HepG2 (cell line): ENCODE results near the gene ST3GAL2. TPM values are rescaled to one million over a fixed set of nuclear protein-coding genes. Genes with fewer than 3 reads are reported as not detected.
A peak's percentile ranks its signal among the peaks of the same experiment; 100 is the strongest.

Experiments
- DNMT1 ChIP-seq: sonication (generic); formaldehyde crosslinking; IDR thresholded peaks from 2 replicates; pipeline ENCODE4 v1.5.1; 2020; ENCODE audit warnings: mild to moderate bottlenecking, missing genetic modification reagents
- FOXM1 ChIP-seq: sonication (generic); formaldehyde crosslinking; IDR thresholded peaks from 2 replicates; pipeline ENCODE4 v1.5.0; 2020; ENCODE audit warnings: missing genetic modification reagents
- HNRNPK ChIP-seq: fragments of 200-400 bp; formaldehyde crosslinking; IDR thresholded peaks from 2 replicates; pipeline ENCODE4 v1.6.1; 2018; ENCODE audit warnings: low read length, low read depth, moderate library complexity, mild to moderate bottlenecking; ENCODE audit not compliant: poor library complexity, severe bottlenecking
- HOXD1 ChIP-seq: sonication (generic); formaldehyde crosslinking; IDR thresholded peaks from 2 replicates; pipeline ENCODE4 v1.5.0; 2020; ENCODE audit warnings: missing genetic modification reagents
- ISX ChIP-seq: sonication (generic); formaldehyde crosslinking; conservative IDR thresholded peaks from 2 replicates; pipeline ENCODE4 v1.5.0; 2020; ENCODE audit warnings: missing genetic modification reagents
- KLF15 ChIP-seq: sonication (generic); formaldehyde crosslinking; IDR thresholded peaks from 2 replicates; pipeline ENCODE4 v1.8.1; 2023; ENCODE audit warnings: borderline replicate concordance, mild to moderate bottlenecking, inconsistent platforms, missing genetic modification reagents, mixed read lengths
- KLF16 ChIP-seq, 2 experiments: sonication (generic) in 1 of 2; formaldehyde crosslinking in 1 of 2; IDR thresholded peaks; 2 replicates each; pipeline versions ENCODE4 v1.6.1 to v1.8.0; 2016 to 2023; ENCODE audit warnings: missing genetic modification reagents in 2 of 2, missing compliant biosample characterization in 1 of 2
- PHF21A ChIP-seq: sonication (generic); formaldehyde crosslinking; IDR thresholded peaks from 2 replicates; pipeline ENCODE4 v1.5.0; 2020; ENCODE audit warnings: mild to moderate bottlenecking, missing genetic modification reagents
- SP1 ChIP-seq, 2 experiments: fragments of 450-650 bp in 1 of 2; sonication (generic) in 1 of 2; formaldehyde crosslinking in 1 of 2; IDR thresholded peaks; 2 replicates each; pipeline versions ENCODE4 v1.4.0 to v1.6.1; 2016 to 2020; ENCODE audit warnings: missing genetic modification reagents in 1 of 2
- SRSF4 ChIP-seq: fragments of 200-400 bp; formaldehyde crosslinking; IDR thresholded peaks from one replicate; pipeline ENCODE4 v1.6.1; 2018; ENCODE audit warnings: mild to moderate bottlenecking, low read depth, low read length, moderate library complexity; ENCODE audit not compliant: poor library complexity, severe bottlenecking
- TBL1XR1 ChIP-seq: fragments of 150-350 bp; IDR thresholded peaks from 2 replicates; pipeline ENCODE4 v1.6.1; 2014; ENCODE audit warnings: borderline replicate concordance, low read length; ENCODE audit not compliant: partially characterized antibody
- TOPORS ChIP-seq: sonication (generic); formaldehyde crosslinking; IDR thresholded peaks from 2 replicates; pipeline ENCODE4 v1.8.0; 2023; ENCODE audit warnings: mild to moderate bottlenecking, missing genetic modification reagents
- ZFX ChIP-seq: sonication (generic); formaldehyde crosslinking; IDR thresholded peaks from 2 replicates; pipeline ENCODE4 v1.4.0; 2020; ENCODE audit warnings: mild to moderate bottlenecking, low read depth, missing genetic modification reagents, moderate library complexity
- ZNF180 ChIP-seq: sonication (generic); formaldehyde crosslinking; IDR thresholded peaks from 2 replicates; pipeline ENCODE4 v1.4.0; 2020; ENCODE audit warnings: low read depth, missing genetic modification reagents, borderline replicate concordance
- ZNF264 ChIP-seq: sonication (generic); formaldehyde crosslinking; IDR thresholded peaks from 2 replicates; pipeline ENCODE4 v1.4.0; 2020; ENCODE audit warnings: missing genetic modification reagents
- ZNF331 ChIP-seq: sonication (generic); formaldehyde crosslinking; IDR thresholded peaks from 2 replicates; pipeline ENCODE4 v1.4.0; 2020; ENCODE audit warnings: missing genetic modification reagents
- ZNF496 ChIP-seq: sonication (generic); formaldehyde crosslinking; IDR thresholded peaks from 2 replicates; pipeline ENCODE4 v1.8.1; 2023; ENCODE audit warnings: mild to moderate bottlenecking, moderate library complexity, missing genetic modification reagents; ENCODE audit not compliant: insufficient replicate concordance
- ZNF674 ChIP-seq: sonication (generic); formaldehyde crosslinking; IDR thresholded peaks from 2 replicates; pipeline ENCODE4 v1.5.0; 2020; ENCODE audit warnings: low read depth, mild to moderate bottlenecking, missing genetic modification reagents
- ZNF678 ChIP-seq: sonication (generic); formaldehyde crosslinking; IDR thresholded peaks from 2 replicates; pipeline ENCODE4 v1.4.0; 2020; ENCODE audit warnings: mild to moderate bottlenecking, missing genetic modification reagents
- ZNF713 ChIP-seq: sonication (generic); formaldehyde crosslinking; IDR thresholded peaks from 2 replicates; pipeline ENCODE4 v1.4.0; 2020; ENCODE audit warnings: mild to moderate bottlenecking, missing genetic modification reagents
- ZNF75D ChIP-seq: sonication (generic); formaldehyde crosslinking; IDR thresholded peaks from 2 replicates; pipeline ENCODE4 v1.8.1; 2023; ENCODE audit warnings: missing genetic modification reagents, mild to moderate bottlenecking, borderline replicate concordance
- ZSCAN9 ChIP-seq: IDR thresholded peaks from 2 replicates; pipeline ENCODE4 v1.6.1; 2016; ENCODE audit warnings: borderline replicate concordance
- polyA plus RNA-seq, 8 experiments: library from polyadenylated mRNA; depleted of rRNA in 3 of 8; stranded (reverse) in 7 of 8; unstranded in 1 of 8; fragments of >200 nt; fragmentation: Illumina TruSeq in 4 of 8; extraction: Trizol in 4 of 8; gene quantifications; 2 replicates each; pipeline versions ENCODE4 v1.2.1 to v1.2.3, GENCODE V29; 2011 to 2016; ENCODE audit warnings: low read depth in 4 of 8, missing spikeins in 1 of 8, mixed read lengths in 1 of 8; ENCODE audit not compliant: insufficient read depth in 1 of 8
- total RNA-seq, 5 experiments: library from RNA; depleted of rRNA; stranded (reverse); fragments of >200 nt; fragmentation: Illumina TruSeq; extraction: Trizol; gene quantifications; 2 replicates each; pipeline ENCODE4 v1.2.3, GENCODE V29; 2016; ENCODE audit warnings: low read depth in 1 of 5
- TF ChIP-seq, protein P1 (sequence below): sonication (generic); formaldehyde crosslinking; conservative IDR thresholded peaks from 2 replicates; pipeline ENCODE4 v1.4.0; 2020; ENCODE audit warnings: mild to moderate bottlenecking, missing genetic modification reagents, moderate library complexity
- TF ChIP-seq, protein P2 (sequence below): sonication (generic); formaldehyde crosslinking; conservative IDR thresholded peaks from 2 replicates; pipeline ENCODE4 v1.4.0; 2020; ENCODE audit warnings: missing genetic modification reagents

ST3GAL2 gene
- total and polyA plus RNA-seq, 2 of the 13 experiments (the other 11 are each of a cell fraction or from before 2014, with no cell fraction given) = 16.3 to 24.9 TPM

DNA sequence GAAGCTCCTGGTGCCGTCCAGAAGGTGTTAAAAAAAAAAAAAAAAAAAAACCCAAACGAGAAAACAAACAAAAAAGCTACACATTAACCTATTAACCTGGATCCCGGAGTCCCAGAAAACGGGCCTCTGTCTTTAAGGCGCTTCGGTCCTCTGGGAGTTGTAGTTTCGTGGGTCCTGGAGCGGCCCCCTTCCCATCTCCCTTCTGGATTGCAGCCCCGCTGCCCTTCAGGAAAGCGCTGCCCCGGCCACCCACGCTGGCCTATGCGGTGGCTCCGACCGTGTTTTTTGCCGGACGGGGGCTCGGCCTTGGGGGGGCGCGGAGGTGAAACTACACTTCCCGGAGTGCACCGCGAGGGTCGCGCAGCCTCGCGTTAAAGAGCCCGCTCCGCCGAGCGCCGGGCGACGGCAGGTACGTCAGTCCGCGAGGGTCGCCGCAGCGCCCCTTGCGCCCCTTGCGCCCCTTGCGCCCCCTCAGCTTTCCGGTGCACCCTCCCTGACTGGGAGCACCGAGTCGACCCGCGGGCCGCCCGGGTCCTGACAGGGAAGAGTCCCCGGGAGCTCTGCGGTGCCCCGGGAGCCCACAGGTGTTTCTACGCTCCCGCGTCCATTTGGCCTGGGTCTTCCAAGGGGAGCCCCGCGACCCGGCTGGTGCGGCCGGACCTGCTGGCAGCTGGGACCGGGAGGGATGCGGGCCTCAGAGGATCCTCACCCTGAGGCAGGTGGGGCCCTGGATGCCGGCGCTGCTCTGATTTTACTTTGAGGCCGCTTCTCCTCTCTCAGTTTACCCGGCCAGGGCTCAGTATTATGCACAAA is 15.5 kb upstream of the ST3GAL2 start, which contains the start of gene FCSK (continued):
- TF ChIP-seq ISX (CRISPR knock-in tag) = peak; percentile 98
- TF ChIP-seq ZNF331 = peak; percentile 59; the same call in 1 of the 2 replicates
- TF ChIP-seq, protein P1, sequence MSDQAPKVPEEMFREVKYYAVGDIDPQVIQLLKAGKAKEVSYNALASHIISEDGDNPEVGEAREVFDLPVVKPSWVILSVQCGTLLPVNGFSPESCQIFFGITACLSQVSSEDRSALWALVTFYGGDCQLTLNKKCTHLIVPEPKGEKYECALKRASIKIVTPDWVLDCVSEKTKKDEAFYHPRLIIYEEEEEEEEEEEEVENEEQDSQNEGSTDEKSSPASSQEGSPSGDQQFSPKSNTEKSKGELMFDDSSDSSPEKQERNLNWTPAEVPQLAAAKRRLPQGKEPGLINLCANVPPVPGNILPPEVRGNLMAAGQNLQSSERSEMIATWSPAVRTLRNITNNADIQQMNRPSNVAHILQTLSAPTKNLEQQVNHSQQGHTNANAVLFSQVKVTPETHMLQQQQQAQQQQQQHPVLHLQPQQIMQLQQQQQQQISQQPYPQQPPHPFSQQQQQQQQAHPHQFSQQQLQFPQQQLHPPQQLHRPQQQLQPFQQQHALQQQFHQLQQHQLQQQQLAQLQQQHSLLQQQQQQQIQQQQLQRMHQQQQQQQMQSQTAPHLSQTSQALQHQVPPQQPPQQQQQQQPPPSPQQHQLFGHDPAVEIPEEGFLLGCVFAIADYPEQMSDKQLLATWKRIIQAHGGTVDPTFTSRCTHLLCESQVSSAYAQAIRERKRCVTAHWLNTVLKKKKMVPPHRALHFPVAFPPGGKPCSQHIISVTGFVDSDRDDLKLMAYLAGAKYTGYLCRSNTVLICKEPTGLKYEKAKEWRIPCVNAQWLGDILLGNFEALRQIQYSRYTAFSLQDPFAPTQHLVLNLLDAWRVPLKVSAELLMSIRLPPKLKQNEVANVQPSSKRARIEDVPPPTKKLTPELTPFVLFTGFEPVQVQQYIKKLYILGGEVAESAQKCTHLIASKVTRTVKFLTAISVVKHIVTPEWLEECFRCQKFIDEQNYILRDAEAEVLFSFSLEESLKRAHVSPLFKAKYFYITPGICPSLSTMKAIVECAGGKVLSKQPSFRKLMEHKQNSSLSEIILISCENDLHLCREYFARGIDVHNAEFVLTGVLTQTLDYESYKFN (CRISPR knock-in tag) = peak; percentile 65; the same call in 1 of the 2 replicates
- peak; percentile 97 for TF ChIP-seq ZNF180 (CRISPR knock-in tag)
- TF ChIP-seq KLF16 (CRISPR knock-in tag; IDR thresholded peaks at IDR 0.05) = peak in 1 of 2 experiments; percentile 75; a peak in 2 of 4 replicates
- no peak for TF ChIP-seq ZNF75D
- TF ChIP-seq ZNF264 (CRISPR knock-in tag) = peak; percentile 91
- TF ChIP-seq ZNF678 = 0 out of 2 replicates have a peak, but pooled peaks have one; percentile 62
- no peak for TF ChIP-seq ZNF674 (CRISPR knock-in tag)
- TF ChIP-seq DNMT1 (CRISPR knock-in tag) = no peak
- TF ChIP-seq HNRNPK = peak; percentile 81
- peak; percentile 91; the same call in 1 of the 2 replicates for TF ChIP-seq KLF15 (CRISPR knock-in tag)
- TF ChIP-seq ZNF713 (CRISPR knock-in tag) = 0 out of 2 replicates have a peak, but pooled peaks have one; percentile 46
- no peak for TF ChIP-seq TOPORS (CRISPR knock-in tag)
- peak; percentile 86 for TF ChIP-seq ZFX (CRISPR knock-in tag)
- peak; percentile 74 for TF ChIP-seq PHF21A (CRISPR knock-in tag)
- 0 out of 2 replicates have a peak, but pooled peaks have one; percentile 45 for TF ChIP-seq ZSCAN9 (CRISPR knock-in tag)
- TF ChIP-seq, protein P2, sequence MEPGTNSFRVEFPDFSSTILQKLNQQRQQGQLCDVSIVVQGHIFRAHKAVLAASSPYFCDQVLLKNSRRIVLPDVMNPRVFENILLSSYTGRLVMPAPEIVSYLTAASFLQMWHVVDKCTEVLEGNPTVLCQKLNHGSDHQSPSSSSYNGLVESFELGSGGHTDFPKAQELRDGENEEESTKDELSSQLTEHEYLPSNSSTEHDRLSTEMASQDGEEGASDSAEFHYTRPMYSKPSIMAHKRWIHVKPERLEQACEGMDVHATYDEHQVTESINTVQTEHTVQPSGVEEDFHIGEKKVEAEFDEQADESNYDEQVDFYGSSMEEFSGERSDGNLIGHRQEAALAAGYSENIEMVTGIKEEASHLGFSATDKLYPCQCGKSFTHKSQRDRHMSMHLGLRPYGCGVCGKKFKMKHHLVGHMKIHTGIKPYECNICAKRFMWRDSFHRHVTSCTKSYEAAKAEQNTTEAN = peak; percentile 88
- no peak for TF ChIP-seq SP1 (IDR thresholded peaks at IDR 0.05)
- 0 out of 2 replicates have a peak, but pooled peaks have one; percentile 35 for TF ChIP-seq SP1 (CRISPR knock-in tag; IDR thresholded peaks at IDR 0.05)
- TF ChIP-seq ZNF496 (CRISPR knock-in tag) = no peak
- TF ChIP-seq SRSF4 = no peak
- peak; percentile 88 for TF ChIP-seq HOXD1 (CRISPR knock-in tag)
- 0 out of 2 replicates have a peak, but pooled peaks have one; percentile 73 for TF ChIP-seq FOXM1 (CRISPR knock-in tag)
- TF ChIP-seq TBL1XR1 = peak; percentile 71
